GM21717 (cell line): Measurements from ENCODE around the gene ADCY4.
"Not testable (repeated sequence)": the region's sequence is repeated elsewhere in the genome, so short reads cannot be mapped to it uniquely, and the experiment has no call there.

Experiments
- ATAC-seq: cut with Tn5 transposase; IDR thresholded peaks from one replicate; pipeline ENCODE4 v1.9.1; 2021; ENCODE audit warnings: mild to moderate bottlenecking, moderate library complexity; ENCODE audit not compliant: unreplicated experiment

The ADCY4 gene

GRCh38 chr14:24334431-24335291, at the start of gene ADCY4:
Gene ADCY4, minus strand, starts transcription at chr14:24335071. Its CDS starts 419 bp downstream, at chr14:24334652.
- ATAC-seq: no peak

- no peak for ATAC-seq
Measured at GRCh38 chr14:24384169-24384568, 49.3 kb upstream of the ADCY4 start.

- no peak for ATAC-seq
Measured at GRCh38 chr14:24382064-24382371, 47.1 kb upstream of the ADCY4 start.

GRCh38 chr14:24381363-24382063, 46.6 kb upstream of the ADCY4 start:
- ATAC-seq: no peak

GRCh38 chr14:24379907-24380730, 45.2 kb upstream of the ADCY4 start:
- no peak for ATAC-seq

GRCh38 chr14:24378981-24379906, 44.4 kb upstream of the ADCY4 start:
- no peak for ATAC-seq

GRCh38 chr14:24378327-24378726, 43.5 kb upstream of the ADCY4 start:
- ATAC-seq: no peak

- ATAC-seq: no peak
Measured at GRCh38 chr14:24377657-24378056, 42.8 kb upstream of the ADCY4 start.

GRCh38 chr14:24377126-24377525, 42.3 kb upstream of the ADCY4 start:
- no peak for ATAC-seq

GRCh38 chr14:24376448-24377070, 41.7 kb upstream of the ADCY4 start:
- no peak for ATAC-seq

- no peak for ATAC-seq
Measured at GRCh38 chr14:24372701-24373416, 38.0 kb upstream of the ADCY4 start.

- ATAC-seq: not testable (repeated sequence)
Measured at GRCh38 chr14:24371605-24372004, 36.7 kb upstream of the ADCY4 start.

- no peak for ATAC-seq
Measured at GRCh38 chr14:24370748-24371147, 35.9 kb upstream of the ADCY4 start.

GRCh38 chr14:24369907-24370687, 35.2 kb upstream of the ADCY4 start:
- ATAC-seq: no peak

GRCh38 chr14:24369463-24369862, 34.6 kb upstream of the ADCY4 start:
- no peak for ATAC-seq

GRCh38 chr14:24368562-24369252, 33.8 kb upstream of the ADCY4 start:
- ATAC-seq: no peak

GRCh38 chr14:24368212-24368561, 33.3 kb upstream of the ADCY4 start:
- ATAC-seq: no peak
